GM18502 (cell line): Measurements from ENCODE around the gene HNRNPA1.
"Not testable (repeated sequence)": the region's sequence is repeated elsewhere in the genome, so short reads cannot be mapped to it uniquely, and the experiment has no call there.

ENCODE experiments used
- ATAC-seq: cut with Tn5 transposase; IDR thresholded peaks from one replicate; pipeline ENCODE4 v1.9.1; 2021; ENCODE audit warnings: mild to moderate bottlenecking; ENCODE audit not compliant: unreplicated experiment, poor library complexity

The HNRNPA1 gene

GRCh38 chr12:54280468-54281260, at the start of gene HNRNPA1:
Gene HNRNPA1 (plus strand): TSS chr12:54280726. CDS start chr12:54280808, 82 bp downstream.
- ATAC-seq = peak; percentile 87

GRCh38 chr12:54231269-54231668, 49.3 kb upstream of the HNRNPA1 start:
- not testable (repeated sequence) for ATAC-seq

GRCh38 chr12:54232790-54233189, 47.7 kb upstream of the HNRNPA1 start:
- ATAC-seq = no peak

DNA sequence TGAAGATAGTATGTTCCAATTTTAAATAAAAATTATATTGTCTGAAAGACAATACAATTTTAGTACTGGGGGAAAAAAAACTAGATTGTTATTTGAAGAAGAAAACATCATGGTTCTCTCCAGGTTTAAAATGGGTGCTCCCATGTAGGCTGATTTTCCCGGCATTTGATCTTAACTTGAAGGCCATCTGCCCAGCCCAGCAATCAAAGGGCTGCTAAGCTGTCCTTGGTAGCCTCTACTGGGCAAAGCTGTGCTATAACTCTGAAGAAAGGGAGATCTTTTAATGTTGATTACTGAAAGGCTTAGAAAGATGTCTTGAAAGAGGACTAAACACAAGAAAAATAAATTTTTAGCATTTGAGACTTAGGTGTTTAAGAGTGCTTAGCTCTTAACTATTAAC, 42.0 kb upstream of the HNRNPA1 start:
- ATAC-seq = no peak

DNA sequence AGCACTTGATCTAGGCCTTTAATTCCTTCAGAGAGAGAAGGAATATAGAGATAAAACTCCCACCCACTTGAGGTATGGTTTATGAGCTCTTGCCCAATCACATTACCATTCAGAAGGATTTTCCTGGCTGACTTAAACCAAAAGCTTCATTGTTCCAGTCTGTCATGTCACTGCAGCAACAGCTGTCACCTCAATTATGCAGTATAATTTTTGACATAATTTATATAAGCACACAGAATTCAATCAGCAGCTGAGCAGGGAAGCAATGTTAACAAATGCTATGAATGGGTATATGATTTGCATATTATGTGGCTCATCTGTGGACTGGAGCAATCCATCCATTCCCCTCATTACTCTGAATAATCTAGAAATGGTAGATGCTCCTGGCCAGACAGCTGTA, 40.9 kb upstream of the HNRNPA1 start:
- no peak for ATAC-seq

GRCh38 chr12:54240129-54240528, 40.4 kb upstream of the HNRNPA1 start:
- no peak for ATAC-seq

DNA sequence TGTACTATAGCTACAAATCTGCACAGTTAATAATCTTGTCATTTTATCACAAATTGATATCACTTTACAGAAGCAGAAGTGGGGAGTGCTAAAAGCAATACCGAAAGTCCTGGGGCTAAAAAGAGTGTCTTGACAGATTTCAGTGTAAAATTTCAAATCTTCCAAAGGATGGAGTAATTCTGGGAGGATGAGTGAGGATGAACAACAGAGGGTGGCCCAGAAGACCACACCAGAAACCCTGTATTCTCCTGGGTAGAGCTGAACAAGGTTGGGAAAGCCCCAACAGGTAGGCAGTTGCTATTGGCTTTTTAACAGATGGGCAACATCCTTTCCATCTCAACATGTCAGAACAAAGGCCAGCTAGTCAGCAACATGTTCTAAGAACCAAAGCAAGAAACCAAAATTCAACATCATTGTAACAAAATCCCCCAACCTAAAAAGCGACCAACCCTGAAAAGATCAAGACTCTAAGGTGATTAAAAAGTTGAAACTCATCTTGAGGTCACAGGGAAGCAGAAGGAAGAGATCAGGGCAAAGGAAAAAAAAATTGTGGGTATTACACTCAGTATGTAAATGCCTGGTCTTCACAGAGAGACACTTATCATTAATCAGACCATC, 39.4 kb upstream of the HNRNPA1 start:
- no peak for ATAC-seq

DNA sequence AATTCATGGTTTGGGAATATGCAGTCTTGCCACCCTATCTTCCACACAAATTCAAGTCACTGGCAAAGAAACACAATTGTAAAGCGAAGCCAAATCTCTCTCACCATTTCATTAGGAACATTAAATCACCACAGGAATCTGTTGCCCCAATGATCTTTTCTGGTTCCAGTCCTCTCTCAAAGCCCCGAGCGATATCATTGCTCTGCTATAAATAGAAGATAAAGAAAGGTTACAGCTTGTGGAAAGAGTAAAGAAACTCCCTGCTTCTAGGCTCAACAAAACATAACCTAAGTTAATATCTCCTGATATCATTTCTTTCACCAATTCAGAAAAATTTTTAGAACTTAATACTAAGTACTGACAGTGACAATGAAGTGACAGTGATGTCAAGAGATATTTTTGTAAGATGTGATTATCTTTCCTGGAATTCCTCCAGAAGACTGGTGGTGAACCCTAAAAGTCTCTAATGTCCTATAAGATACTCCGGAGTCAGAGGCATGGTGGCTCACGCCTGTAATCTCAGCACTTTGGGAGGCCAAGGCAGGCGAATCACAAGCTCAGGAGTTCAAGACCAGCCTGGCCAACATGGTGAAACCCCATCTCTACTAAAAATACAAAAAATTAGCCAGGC, 34.4 kb upstream of the HNRNPA1 start:
- no peak for ATAC-seq

GRCh38 chr12:54249489-54249888, 31.0 kb upstream of the HNRNPA1 start:
- no peak for ATAC-seq

DNA sequence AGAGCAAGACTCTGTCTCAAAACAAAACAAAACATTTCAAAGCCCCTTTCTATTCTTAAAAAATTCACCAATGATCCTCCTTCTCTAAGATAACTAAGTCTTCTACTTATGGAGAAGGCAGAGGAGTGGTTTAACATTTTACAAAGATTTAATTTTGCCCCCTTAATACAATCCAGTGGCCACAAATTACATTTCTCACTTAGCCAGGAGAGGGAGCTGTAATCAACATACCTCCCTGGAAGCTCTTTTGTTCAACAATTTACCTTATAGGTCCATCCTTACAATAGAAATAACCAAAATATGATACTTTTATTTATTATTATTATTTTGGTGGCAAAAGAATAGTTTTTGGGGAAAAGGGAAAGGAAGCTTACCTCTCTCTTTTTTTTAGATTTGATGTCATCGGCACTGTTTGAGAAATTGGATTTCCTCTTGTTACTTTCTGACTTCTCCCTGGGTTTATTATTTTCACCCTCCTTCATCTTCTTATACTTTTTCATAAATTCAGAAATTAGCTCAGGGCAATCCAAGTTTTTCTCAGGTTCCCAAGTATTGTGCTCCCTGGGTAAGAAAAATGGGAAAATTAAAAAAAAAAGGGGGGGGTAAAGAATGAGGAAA, 28.8 kb upstream of the HNRNPA1 start:
- no peak for ATAC-seq

DNA sequence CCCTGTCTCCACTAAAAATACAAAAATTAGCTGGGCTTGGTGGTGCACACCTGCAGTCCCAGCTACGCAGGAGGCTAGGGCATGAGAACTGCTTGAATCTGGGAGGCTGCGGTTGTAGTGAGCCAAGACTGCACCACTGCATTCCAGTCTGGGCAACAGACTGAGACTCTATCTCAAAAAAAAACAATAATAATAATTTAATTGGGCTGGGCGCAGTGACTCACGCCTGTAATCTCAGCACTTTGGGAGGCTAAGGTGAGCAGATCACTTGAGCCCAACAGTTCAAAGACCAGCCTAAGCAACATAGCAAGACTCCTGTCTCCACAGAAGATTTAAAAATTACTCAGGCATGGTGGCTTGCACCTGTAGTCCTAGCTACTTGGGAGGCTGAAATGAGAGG, 27.3 kb upstream of the HNRNPA1 start:
- ATAC-seq = no peak

- ATAC-seq = no peak
Observed at GRCh38 chr12:54257332-54257731, 23.2 kb upstream of the HNRNPA1 start.

GRCh38 chr12:54258201-54258681, 22.3 kb upstream of the HNRNPA1 start:
- no peak for ATAC-seq

- peak; percentile 85 for ATAC-seq
Observed at GRCh38 chr12:54259194-54260011, 21.1 kb upstream of the HNRNPA1 start.

DNA sequence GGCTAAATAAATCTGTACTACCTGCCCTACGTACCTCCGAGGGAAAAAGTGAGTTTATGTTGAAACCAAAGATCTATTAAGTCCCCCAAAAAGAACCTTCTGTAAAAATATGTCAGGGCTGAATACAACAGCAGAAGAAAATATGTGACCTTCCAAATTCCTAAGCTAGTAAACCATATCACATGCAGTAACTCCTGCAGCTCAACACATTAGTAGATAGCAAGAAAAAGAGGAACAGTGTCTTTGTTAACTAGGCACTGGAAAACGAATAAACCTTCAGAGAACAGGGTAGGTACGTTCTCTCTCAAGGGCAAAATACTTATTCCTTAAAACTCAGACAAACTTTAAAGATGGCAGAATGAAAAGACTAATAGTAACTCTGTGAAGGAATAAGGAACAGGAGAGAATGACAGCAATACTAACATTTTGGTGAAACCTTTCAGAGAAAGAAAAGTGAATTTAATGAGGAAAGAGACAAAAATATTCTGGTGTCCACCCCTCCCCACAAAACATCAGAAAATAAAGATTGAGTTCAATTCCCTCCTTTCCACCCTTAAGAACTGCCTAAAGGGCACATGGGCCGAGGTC, 18.6 kb upstream of the HNRNPA1 start:
- no peak for ATAC-seq

GRCh38 chr12:54262403-54262925, 18.1 kb upstream of the HNRNPA1 start:
- no peak for ATAC-seq

- ATAC-seq = no peak
Observed at GRCh38 chr12:54265364-54265812, 15.1 kb upstream of the HNRNPA1 start.

DNA sequence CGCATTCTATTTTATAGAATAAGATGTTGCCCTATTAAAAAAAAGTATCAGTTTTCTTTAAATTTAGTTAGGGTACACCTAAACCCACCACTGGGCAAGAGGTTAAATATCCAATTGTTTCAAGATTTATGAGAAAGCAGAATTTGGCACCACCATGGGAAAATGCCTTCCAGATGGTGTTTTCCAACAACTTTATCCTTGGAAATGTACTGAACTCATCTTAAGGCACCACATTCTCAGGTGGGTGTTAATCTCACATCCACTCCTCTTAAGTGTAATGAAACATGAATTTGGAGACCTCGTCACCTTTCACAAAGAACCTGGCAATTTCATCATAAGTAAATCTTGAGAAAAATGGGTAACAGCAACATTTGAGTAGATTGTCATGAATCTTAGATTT, 13.7 kb upstream of the HNRNPA1 start:
- no peak for ATAC-seq

GRCh38 chr12:54270345-54270744, 10.2 kb upstream of the HNRNPA1 start:
- ATAC-seq = no peak
